Measurements from ENCODE around the gene LRRC61.

- no peak for TF ChIP-seq ZBTB33 (CRISPR knock-in tag; IDR thresholded peaks at IDR 0.05)
- no peak for TF ChIP-seq ZBTB2 (CRISPR knock-in tag; IDR thresholded peaks at IDR 0.05; ENCODE audit: low read depth)
- TF ChIP-seq TEAD3 (CRISPR knock-in tag; optimal IDR thresholded peaks at IDR 0.05; ENCODE audit: borderline replicate concordance): no peak
Observed at GRCh38 chr7:150333659-150334058, 10.5 kb downstream of the LRRC61 start.

Data from HepG2 (cell line).